Activated gamma-delta T cell treated with anti-CD3 and anti-CD28 coated beads, Interleukin-2, amount 50 U/mL, for 16 hours (primary cell): Measurements from ENCODE around the gene NUDT3.
"Not testable (repeated sequence)": the region's sequence is repeated elsewhere in the genome, so short reads cannot be mapped to it uniquely, and the experiment has no call there.

Experiments
- DNase-seq: peaks from one replicate; pipeline ENCODE4 v3.0.0-alpha.2; 2020; ENCODE audit warnings: low read depth

The NUDT3 gene

DNA sequence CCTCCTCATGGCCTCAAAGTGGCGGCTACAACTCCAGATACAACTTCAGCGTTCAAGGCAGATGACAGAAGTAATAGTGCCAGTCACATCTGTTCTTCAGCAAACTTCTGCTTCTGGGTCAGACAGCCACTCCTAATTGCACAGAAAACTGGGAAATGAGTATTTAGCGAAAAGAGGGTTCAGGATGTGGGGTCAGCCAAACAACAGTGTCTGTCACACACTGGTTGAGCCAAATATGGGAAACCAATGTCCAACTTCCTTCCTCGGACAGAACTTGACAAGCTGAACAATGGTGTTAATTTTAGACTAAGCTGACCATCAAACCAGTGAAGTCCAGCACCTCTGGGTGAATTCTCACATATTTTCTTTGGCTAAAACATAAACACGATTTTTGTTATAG, 22.1 kb downstream of the NUDT3 start:
- no peak for DNase-seq

DNA sequence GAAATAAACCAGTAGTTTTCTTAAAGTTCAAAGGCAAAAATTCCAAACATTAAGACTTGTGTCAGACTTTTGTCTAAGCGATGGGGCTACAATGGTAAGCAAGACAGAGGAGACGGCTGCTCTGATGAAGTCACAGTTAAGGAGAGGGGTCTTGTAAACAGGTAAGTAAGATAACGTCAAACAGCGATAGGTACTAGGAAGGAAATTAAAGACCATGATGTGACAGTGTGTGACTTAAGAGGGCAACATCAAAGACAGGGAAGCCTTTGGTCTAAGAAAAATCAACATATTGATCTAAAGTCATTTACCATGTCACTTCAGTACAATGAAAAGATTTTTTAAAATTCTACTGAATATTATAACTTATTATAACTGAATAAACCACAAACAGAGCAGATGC, 23.1 kb downstream of the NUDT3 start:
- no peak for DNase-seq

DNA sequence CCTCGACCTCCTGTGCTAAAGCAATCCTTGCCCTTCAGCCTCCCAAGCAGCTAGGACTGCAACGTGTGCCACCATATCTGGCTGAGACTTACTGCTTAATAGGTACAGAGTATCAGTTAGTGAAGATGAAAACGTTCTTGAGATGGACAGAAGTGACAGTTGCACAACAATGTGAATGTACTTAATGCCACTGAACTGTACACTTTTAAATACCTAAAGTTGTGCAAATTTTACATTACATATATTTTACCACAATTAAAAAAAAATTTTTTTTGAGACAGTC, 25.9 kb downstream of the NUDT3 start:
- no peak for DNase-seq

DNA sequence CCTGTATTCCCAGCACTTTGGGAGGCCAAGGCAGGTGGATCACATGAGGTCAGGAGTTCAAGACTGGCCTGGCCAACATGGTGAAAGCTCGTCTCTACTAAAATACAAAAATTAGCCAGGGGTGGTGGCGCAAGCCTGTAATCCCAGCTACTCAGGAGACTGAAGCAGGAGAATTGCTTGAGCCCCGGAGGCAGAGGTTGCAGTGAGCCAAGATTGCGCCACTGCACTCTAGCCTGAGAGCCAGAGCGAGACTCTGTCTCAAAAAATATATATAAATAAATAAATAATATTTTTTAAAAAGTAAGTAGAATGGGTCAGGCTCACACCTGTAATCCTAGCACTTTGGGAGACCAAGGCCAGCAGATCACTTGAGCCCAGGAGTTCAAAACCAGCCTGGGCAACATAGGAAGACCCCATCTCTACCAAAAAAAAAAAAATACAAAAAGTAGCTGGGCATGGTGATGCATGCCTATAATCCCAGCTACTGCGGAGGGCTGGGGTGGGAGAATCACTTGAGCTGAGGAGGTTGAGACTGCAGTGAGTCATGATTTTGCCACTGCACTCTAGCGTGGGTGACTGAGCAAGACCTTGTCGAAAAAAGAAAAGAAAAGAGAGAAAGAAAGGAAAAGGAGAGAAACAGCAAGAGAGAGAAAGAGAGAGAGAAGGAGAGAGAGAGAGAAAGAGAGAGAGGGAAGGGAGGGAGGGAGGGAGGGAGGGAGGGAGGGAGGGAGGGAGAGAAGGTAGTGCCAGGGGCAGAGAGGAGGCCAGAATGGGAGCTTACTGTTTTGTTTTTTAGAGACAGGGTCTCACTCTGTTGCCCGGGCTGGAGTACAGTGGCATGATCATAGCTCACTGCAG, 26.5 kb downstream of the NUDT3 start:
- DNase-seq = not testable (repeated sequence)

DNA sequence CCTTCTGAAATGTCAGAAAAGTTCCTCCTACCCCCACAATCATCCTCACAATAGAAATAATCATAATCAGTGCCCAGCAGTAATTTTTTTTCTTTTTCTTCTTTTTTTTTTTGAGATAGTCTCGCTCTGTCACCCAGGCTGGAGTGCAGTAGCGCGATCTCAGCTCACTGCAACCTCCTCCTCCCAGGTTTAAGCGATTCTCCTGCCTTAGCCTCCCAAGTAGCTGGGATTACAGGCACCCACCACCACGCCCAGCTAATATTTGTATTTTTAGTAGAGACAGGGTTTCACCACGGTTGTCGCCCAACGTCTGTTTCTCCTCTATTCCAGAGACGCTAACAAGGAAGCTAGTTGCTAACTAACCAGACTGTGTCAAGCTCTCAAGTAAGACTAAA, 28.8 kb downstream of the NUDT3 start:
- not testable (repeated sequence) for DNase-seq

DNA sequence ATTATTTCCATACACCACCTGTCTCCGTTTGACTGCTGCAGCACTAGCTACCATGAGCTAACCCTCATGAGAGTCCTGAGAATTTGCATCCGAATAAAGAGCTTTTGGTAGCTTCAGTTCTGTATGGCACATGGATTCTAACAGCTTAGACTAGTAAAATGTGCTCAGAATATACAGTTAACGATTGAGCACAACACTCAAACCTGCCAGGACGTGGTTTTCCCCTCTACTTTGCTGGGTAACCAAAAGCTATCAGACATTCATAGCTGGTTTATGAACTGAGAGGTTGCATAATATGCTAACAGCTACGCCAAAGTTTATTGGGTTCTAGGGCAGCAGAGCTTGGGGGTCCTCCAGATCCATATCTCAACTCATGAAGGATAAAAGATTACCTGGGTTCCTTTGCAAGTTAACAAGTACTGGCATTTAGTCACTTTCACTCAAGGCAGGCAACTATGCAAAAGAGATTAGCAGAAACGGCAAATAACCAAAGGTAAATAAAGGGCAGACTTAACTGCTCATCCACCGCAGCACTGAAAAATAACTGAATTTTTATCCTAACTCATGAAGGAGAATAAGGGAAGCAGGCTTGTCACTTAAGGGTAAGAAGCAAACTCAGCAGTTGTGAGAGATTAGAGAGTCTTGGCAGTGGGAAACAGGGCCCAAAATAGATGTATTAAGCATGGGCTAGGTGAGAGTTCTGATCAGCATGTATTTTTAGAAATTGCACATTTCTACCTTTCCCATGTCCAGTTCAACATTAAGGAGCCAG, 29.4 kb downstream of the NUDT3 start:
- DNase-seq = no peak

DNA sequence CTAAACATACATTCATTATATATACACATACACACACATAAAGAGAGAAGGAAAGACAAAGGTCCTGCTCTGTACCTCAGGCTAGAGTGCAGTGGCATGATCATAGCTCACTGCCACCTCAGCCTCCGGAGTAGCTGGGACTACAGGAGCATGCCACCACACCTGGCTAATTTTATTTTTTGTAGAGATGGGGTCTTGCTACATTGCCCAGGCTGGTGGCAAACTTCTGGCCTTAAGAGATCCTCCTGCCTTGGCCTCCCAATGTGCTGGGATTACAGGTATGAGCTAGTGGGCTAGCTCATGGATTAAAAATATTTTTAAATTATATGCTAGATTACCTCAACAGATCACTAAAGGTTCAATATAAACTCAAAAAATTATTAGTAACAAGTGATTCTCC, 30.3 kb downstream of the NUDT3 start:
- no peak for DNase-seq

DNA sequence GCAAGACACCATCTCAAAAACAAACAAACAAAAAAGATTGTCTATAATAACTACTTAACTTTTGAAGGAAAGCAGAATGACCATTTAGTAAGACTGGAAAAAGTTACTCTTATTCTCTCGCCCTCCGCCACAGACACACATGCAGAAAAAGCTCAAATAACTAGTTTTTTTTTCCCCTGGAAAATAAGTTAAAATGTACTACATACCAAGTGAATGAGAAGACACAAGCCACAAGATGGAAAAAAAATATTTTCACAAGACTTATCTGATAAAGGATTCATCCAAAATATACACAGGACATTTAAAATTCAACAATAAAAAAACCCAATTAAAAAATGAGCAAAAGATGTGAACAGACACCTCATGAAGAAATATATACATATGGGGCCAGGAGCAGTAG, 31.9 kb downstream of the NUDT3 start:
- DNase-seq = no peak

DNA sequence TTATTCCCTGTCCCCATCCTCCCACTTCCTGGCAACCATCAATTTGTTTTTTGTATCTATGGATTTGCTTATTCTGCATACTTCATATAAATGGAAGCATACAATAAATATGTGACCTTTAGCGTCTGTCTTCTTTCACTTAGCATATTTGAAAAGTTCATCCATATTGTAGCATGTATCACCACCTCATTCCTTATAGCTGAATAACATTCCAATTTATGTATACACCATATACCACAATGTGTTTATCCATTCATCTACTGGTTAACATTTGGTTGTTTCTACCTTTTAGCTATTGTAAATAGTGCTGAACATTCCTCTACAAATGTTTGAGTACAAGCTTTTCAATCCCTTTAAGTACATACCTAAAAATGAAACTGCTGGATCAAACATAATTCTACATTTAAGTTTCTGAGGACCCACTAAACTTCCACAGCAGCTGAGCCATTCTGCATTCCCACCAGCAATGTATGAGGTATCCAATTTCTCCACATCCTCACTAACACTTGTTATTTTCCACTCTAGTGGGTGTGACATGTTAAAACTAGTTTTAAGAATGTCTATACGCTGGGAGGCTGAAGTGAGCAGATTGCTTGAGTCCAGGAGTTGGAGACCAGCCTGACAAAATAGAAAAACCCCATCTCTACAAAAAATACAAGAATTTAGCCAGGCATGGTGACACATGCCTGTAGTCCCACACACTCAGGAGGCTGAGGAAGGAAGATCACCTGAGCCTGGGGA, 32.9 kb downstream of the NUDT3 start:
- no peak for DNase-seq

DNA sequence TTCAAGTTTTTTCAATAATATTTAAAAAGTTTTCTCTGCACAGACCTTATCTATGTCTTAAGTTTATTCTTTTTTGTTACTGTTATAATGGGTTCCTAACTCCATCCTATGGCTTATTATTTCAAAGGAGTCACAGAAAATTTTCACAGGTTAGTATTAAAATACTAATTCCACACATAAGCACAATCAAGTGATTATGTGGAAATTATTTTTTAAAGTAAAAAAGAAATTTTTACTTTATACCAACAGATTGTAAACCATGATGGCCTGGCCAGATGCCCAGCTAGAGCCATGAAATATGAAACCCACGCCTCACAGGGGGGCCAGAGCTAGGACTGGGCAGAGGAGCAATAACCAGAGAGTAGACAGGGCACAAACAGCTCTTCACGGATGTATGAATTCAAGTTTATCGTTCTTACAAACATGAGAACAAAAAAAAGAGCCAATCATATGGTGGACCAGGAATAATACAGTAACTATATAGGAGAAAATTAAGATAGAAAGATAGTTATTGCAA, 34.0 kb downstream of the NUDT3 start:
- no peak for DNase-seq

DNA sequence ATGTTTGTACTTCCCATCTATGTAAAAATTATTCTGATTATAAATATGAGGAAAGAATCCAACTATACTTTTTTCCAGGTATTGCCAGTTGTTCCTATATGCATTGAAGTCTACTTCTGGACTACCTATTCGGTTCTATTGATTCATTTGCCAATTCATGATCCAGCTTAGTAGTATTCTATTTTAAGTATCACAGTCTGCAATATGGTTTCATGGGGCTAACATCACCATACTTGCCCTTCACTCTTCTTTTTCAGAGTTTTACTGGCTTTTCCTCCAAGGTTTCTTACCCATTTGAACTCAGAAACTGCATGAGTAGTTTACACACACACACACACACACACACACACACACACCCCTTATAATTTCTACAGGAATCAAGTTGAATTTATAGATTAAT, 34.5 kb downstream of the NUDT3 start:
- DNase-seq = no peak

DNA sequence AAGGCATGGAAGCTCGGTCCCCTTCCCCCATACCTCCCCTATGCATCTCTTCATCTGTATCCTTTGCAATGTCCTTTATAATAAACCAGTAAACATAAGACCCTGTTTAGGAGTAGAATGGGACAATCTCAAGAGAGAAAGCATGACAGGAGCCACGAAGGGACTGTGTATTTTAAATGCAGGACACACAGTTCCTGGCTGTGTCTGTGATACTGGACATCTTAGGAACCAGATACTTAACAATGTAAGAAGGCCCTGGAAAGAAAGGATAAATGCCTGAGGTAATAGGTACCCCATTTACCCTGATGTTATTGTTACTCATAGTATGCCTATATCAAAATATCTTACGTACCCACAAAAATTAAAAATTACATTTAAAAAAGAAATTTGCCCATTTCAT, 36.6 kb downstream of the NUDT3 start:
- no peak for DNase-seq

DNA sequence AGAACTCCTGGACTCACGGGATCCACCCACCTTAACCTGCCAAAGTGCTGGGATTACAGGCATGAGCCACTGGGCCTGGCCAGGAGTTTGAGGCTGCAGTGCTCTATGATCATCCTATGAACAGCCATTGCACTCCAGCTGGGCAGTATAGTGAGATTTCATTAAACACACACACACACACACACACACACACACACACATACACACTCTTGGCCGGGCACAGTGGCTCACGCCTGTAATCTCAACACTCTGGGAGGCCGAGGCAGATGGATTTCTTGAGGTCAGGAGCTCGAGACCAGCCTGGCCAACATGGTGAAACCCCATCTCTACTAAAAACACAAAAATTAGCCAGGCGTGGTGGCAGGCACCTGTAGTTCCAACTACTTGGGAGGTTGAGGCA, 38.2 kb downstream of the NUDT3 start:
- DNase-seq = not testable (repeated sequence)

DNA sequence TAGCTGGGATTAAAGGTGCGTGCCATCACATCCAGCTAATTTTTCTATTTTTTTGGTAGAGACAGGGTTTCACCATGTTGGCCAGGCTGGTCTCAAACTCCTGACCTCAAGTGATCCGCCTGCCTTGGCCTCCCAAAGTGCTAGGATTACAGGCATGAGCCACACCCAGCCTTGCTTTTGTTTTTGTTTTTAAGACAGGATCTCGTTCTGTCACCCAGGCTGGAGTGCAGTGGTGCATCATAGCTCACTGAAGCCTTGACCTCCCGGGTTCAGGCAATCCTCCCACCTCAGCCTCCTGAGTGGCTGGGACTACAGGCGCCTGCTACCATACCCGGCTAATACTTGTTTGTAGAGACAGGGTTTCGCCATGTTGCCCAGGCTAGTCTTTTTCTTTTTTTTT, 38.9 kb downstream of the NUDT3 start:
- not testable (repeated sequence) for DNase-seq

DNA sequence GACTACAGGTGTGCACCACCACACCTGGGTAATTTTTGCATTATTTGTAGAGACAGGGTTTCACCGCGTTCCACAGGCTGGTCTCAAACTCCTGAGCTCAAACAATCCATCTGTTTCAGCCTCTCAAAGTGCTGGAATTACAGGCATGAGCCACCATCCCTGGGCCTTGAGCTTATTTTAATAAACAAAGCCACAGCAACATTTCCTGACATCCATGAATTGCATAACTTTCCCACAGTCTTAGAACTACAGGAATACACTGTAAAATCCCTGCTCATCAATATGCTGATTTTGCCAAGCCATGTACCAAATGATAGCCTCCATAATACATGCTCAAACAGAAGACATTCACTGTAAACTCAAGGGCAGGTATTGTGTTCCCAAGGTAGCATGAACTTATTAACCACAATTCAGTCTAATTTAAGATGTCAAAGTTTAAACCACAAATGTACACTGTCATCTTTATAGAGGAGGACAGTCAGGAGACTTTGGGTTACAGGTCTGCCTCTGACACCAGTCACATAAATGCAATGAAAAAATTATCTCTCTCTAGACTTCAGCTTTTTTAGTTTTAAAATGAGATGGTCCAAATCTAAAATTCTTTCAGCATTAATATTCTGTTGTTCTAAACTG, 40.0 kb downstream of the NUDT3 start:
- no peak for DNase-seq

DNA sequence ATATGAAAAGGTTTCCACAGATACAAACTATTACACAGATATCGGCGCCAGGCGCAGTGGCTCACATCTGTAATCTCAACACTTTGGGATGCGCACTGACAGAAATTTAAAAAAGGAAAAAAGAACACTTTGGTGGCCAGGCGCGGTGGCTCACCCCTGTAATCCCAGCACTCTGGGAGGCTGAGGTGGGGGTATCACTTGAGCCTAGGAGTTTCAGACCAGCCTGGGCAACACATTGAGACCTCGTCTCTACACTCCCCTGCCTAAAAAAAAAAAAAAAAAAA, 41.6 kb downstream of the NUDT3 start:
- DNase-seq = no peak

DNA sequence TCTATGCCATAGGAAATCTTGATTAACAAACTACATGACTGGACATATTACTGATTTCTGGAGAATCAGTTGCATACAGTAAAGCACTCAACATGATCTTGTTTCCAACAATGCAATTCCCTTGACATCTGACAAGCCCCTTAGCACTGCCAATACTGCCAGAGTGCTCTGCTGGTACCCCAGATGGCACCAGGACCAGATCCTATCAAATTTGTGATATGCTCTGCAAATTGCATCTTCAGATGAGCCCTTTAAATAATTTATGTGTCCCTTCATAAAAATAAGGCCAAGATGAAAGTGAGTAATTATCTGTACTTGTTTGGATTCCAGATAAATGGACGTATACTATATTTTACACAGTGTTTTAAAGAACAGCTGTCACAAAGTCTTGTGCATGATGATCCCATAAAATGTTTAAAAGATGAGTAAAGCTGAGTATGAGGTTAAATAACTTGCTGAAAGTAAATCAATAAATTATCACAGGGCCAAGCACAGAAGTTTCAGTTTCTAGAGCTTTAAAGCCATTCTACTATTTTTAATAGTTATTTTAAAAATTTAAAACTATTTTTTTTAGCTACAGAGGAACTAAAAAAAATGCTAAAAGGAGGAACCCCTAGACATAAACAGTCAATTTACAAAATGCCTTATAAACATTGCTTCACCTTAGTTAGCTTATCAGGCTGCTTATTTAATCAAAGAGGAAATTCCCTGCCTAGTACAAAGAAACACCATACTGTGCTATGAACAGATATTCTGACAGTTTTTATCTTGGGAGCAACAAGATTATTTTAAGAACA, 42.1 kb downstream of the NUDT3 start:
- no peak for DNase-seq

DNA sequence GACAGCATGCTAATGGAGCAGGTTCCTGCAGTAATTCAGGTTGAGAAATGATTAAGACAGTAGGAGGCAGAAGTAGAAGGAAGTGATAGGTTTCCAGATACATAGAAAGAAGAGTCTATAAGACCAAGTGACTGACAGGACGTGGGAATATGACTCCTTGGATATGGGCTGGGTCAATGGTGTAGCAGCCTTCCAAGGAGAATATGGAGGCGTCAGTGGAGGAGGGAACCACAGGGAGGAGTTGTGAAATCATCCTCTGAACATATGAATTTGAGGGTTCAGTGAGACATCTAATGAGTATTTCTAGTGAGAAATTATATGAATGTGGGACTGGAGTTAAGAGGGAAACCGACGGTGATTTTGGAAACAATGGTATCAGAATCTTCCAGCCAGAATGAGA, 43.3 kb downstream of the NUDT3 start:
- DNase-seq = no peak

DNA sequence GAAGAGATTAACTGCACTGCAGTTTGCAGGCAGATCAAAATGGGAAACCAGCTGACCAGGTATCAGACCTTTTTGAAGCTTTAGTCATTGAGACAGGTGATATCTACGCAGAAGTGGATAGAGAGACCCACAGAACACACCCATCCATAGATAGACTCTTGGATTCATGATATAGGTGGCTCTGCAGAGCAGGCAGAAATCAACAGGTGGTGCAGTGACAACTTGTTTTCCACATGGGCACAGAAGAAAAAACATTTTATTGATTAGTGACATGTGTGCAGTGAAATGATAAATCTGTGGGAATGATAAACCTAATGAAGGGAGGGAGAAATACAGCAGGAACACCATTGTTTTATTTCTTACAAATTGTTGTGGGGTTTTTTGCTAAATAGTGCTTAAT, 45.2 kb downstream of the NUDT3 start:
- DNase-seq = no peak

DNA sequence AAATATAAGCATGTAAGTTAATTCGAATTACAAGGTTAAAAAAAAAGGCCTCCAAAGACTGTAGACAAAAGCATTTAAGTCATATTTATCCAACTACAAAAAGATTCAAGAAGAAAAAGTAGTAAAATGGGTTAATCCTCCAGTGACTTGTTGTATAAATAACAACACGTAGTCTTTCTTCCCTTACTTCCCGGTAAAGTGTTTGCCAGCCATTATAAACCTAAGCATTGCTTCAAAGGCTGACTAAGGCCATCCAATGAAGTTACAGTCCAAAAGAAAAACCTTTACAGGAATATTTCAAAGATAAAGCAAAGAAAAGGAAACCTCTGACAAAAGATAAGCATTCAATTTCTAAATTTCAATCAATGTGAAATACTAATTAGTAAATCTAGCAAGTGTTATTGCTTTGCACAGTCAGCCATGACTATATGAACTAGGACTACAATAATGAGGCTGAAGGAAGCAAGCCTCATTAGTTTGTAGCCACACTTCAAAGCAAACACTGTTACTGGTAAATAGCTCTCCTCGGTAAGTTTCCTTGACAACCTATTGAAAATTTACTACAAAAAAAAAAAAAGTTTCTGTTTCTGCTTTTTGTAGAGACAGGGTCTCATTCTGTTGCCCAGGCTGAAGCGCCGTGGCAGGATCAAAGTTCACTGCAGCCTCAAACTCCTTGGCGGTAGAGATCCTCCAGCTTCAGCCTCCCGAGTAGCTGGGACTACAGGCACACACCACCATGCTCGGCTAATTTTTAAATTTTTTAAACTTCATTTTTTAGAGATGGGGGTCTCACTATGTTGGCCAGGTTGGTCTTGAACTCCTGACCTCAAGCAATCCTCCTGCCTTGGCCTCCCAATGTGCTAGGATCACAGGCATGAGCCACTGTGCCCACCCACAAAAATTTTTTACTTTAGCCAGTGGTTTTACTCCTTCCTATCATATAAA, 46.0 kb downstream of the NUDT3 start:
- no peak for DNase-seq

DNA sequence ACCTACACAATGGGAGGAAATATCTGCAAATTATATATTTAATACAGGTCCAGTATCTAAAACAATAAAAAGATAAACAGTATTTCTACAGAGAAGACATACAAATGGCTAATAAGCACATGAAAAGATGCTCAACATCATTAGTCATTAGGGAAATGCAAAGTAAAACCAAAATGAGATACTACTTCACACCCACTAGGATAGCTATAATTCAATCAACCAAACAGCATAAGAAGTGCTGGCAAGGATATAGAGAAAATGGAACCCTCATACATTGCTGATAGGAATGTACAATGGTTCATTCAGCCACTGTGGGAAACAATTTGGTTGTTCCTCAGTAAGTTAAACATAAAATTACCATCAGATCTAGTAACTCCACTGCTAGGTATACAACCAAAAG, 48.7 kb downstream of the NUDT3 start:
- no peak for DNase-seq
